ENCODE measurements around the gene SEMA4B. TPM values are rescaled to one million over a fixed set of nuclear protein-coding genes. Genes with fewer than 3 reads are reported as not detected.

SEMA4B gene
- polyA plus RNA-seq, 4 donors: 38.0 to 44.3 (median 38.6) TPM

GRCh38 chr15:90203473-90203872 is 2.3 kb downstream of the SEMA4B start:
- DNase-seq (ENCODE audit: low read depth in 4 of 4, low spot score in 3 of 4): no peak

GRCh38 chr15:90203922-90204321 is 2.8 kb downstream of the SEMA4B start:
- DNase-seq (ENCODE audit: low read depth in 4 of 4, low spot score in 3 of 4): no peak

GRCh38 chr15:90205050-90205848 is 4.1 kb downstream of the SEMA4B start:
- DNase-seq (ENCODE audit: low read depth in 4 of 4, low spot score in 3 of 4): no peak

- DNase-seq (ENCODE audit: low read depth in 4 of 4, low spot score in 3 of 4): no peak
Observed at GRCh38 chr15:90205886-90206285, 4.8 kb downstream of the SEMA4B start.

- no peak for DNase-seq (ENCODE audit: low read depth in 4 of 4, low spot score in 3 of 4)
Observed at GRCh38 chr15:90207252-90207651, 6.1 kb downstream of the SEMA4B start.

- DNase-seq (ENCODE audit: low read depth in 4 of 4, low spot score in 3 of 4): no peak
Observed at GRCh38 chr15:90208356-90208755, 7.2 kb downstream of the SEMA4B start.

GRCh38 chr15:90209591-90209990 is 8.5 kb downstream of the SEMA4B start:
- DNase-seq (ENCODE audit: low read depth in 4 of 4, low spot score in 3 of 4): no peak

- DNase-seq (ENCODE audit: low read depth in 4 of 4, low spot score in 3 of 4): no peak
Observed at GRCh38 chr15:90210593-90210992, 9.5 kb downstream of the SEMA4B start.

GRCh38 chr15:90211009-90211408 is 9.9 kb downstream of the SEMA4B start:
- DNase-seq (ENCODE audit: low read depth in 4 of 4, low spot score in 3 of 4): no peak

GRCh38 chr15:90211440-90212143 is 10.5 kb downstream of the SEMA4B start:
- DNase-seq (ENCODE audit: low read depth in 4 of 4, low spot score in 3 of 4): no peak

GRCh38 chr15:90212221-90213098 is 11.3 kb downstream of the SEMA4B start:
- DNase-seq (ENCODE audit: low read depth in 4 of 4, low spot score in 3 of 4): no peak

- DNase-seq (ENCODE audit: low read depth in 4 of 4, low spot score in 3 of 4): no peak
Observed at GRCh38 chr15:90213122-90213817, 12.1 kb downstream of the SEMA4B start.

- no peak for DNase-seq (ENCODE audit: low read depth in 4 of 4, low spot score in 3 of 4)
Observed at GRCh38 chr15:90213818-90214204, 12.7 kb downstream of the SEMA4B start.

GRCh38 chr15:90214553-90215196 is 13.5 kb downstream of the SEMA4B start:
- no peak for DNase-seq (ENCODE audit: low read depth in 4 of 4, low spot score in 3 of 4)

GRCh38 chr15:90217671-90218394 is 16.7 kb downstream of the SEMA4B start:
- DNase-seq (ENCODE audit: low read depth in 4 of 4, low spot score in 3 of 4): no peak

- DNase-seq (ENCODE audit: low read depth in 4 of 4, low spot score in 3 of 4): no peak
Observed at GRCh38 chr15:90219421-90220141, 18.5 kb downstream of the SEMA4B start.

GRCh38 chr15:90221246-90221900 is 20.2 kb downstream of the SEMA4B start:
- DNase-seq (ENCODE audit: low read depth in 4 of 4, low spot score in 3 of 4): no peak

GRCh38 chr15:90222547-90222946 is 21.4 kb downstream of the SEMA4B start:
- DNase-seq (ENCODE audit: low read depth in 4 of 4, low spot score in 3 of 4): no peak
